Left lung (tissue), 10 donors: ENCODE measurements around the gene CPXM2. TPM values are rescaled to one million over a fixed set of nuclear protein-coding genes. Genes with fewer than 3 reads are reported as not detected.

Experiments
- ATAC-seq: fragments of 200-7000 bp; cut with Tn5 transposase; one replicate; pipeline ENCODE4 v1.9.1; 2020; ENCODE audit warnings: moderate library complexity
- DNase-seq, 4 donors: peaks; one replicate each; pipeline ENCODE4 v3.0.0-alpha.2; 2013 to 2020
- H3K27ac ChIP-seq, 2 donors: fragments of 200-600 bp; sonication (generic) in 1 of 2; one replicate each; pipeline versions ENCODE4 v1.5.0 to v1.8.0; 2020 to 2021
- H3K27me3 ChIP-seq, 2 donors: fragments of 200-600 bp; sonication (generic) in 1 of 2; one replicate each; pipeline versions ENCODE4 v1.5.0 to v1.8.0; 2020 to 2021
- H3K36me3 ChIP-seq, 2 donors: fragments of 200-600 bp; sonication (generic) in 1 of 2; one replicate each; pipeline versions ENCODE4 v1.5.0 to v1.8.0; 2020 to 2021
- H3K4me1 ChIP-seq, 2 donors: fragments of 200-600 bp; one replicate each; pipeline ENCODE4 v1.8.0; 2021
- H3K4me3 ChIP-seq, 2 donors: fragments of 200-600 bp; sonication (generic) in 1 of 2; one replicate each; pipeline versions ENCODE4 v1.5.0 to v1.8.0; 2020 to 2021; ENCODE audit warnings: mild to moderate bottlenecking in 1 of 2
- H3K9me3 ChIP-seq, 2 donors: fragments of 200-600 bp; sonication (generic) in 1 of 2; one replicate each; pipeline versions ENCODE4 v1.5.0 to v1.8.0; 2020 to 2021
- intact Hi-C, 2 donors: fragments of 100-400 bp; cut with DNase I; formaldehyde crosslinking; loops; one replicate each; pipeline versions ENCODE4 v1.11.2 to v1.14.2; 2022
- polyA plus RNA-seq, 6 donors: library from polyadenylated mRNA; unstranded; fragments of 120-200 nt; gene quantifications; one replicate each; pipeline ENCODE4 v1.2.1, GENCODE V29; 2013; ENCODE audit not compliant: insufficient read length in 6 of 6
- total RNA-seq, 2 donors: library from RNA; stranded (reverse); fragmentation: NEBNext Ultra II Directional; extraction: Animal tissue kit (Norgen Biotek cat#: 25700); gene quantifications; one replicate each; pipeline ENCODE4 v1.2.1, GENCODE V29; 2021
- TF ChIP-seq, protein P1 (sequence below), 2 donors: fragments of 200-600 bp; sonication (generic) in 1 of 2; IDR thresholded peaks; one replicate each; pipeline versions ENCODE4 v1.5.0 to v1.8.0; 2021; ENCODE audit warnings: antibody characterized with exemption in 2 of 2
- donor health status: DM: no; HTN: yes; CAD: no.
- donor health status: DM: no; HTN: no; CAD: no.

The CPXM2 gene
- total and polyA plus RNA-seq, 8 donors: 1.5 to 6.5 (median 2.6) TPM

- Histone ChIP-seq H3K9me3 (no peaks in the 10 kb centered on the region), H3K27ac (no peak overlapping the region), H3K36me3 (no peaks in the 10 kb centered on the region), H3K4me3 (no peak overlapping the region), H3K27me3 (peaks cover 0 to 17% of the 10 kb centered on the region in 2 donors), H3K4me1 (no peaks in the 10 kb centered on the region)
- ATAC-seq: no peak
- TF ChIP-seq, protein P1, sequence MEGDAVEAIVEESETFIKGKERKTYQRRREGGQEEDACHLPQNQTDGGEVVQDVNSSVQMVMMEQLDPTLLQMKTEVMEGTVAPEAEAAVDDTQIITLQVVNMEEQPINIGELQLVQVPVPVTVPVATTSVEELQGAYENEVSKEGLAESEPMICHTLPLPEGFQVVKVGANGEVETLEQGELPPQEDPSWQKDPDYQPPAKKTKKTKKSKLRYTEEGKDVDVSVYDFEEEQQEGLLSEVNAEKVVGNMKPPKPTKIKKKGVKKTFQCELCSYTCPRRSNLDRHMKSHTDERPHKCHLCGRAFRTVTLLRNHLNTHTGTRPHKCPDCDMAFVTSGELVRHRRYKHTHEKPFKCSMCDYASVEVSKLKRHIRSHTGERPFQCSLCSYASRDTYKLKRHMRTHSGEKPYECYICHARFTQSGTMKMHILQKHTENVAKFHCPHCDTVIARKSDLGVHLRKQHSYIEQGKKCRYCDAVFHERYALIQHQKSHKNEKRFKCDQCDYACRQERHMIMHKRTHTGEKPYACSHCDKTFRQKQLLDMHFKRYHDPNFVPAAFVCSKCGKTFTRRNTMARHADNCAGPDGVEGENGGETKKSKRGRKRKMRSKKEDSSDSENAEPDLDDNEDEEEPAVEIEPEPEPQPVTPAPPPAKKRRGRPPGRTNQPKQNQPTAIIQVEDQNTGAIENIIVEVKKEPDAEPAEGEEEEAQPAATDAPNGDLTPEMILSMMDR (IDR thresholded peaks at IDR 0.05): no peak
- DNase-seq: no peak
- intact Hi-C loops: no loop called here
Measured at GRCh38 chr10:123808286-123808685, 83.3 kb downstream of the CPXM2 start.

DNA sequence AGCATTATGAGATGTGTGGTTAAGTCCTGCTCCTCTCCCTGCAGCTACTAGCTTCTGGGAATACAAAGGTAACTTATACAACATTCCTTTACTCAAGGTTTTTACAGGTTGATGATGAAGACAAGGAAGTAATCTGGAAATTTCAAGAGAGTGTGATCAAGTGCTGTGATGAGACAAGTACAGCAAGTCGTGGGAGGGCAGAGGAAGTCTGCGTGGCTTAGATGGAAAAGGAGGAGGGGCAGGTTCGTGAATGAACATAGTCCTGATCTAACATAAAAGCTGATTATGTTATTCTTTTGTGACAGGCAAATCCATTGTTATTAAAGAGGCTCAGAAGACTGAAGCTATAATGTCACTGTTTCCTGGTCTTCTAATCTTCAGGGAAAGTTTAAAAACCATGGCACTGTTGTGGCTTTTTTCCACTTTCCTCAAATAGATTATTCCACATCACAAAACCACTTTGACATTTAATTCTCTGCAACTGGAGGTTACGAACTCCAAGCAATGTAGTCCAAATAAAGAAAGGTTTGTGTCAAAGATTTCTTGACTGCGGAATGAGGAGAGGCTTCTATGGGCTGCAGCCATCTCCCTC lies 84.1 kb downstream of the CPXM2 start:
- no peak overlapping the region for H3K4me3 ChIP-seq
- H3K27ac ChIP-seq: no peak overlapping the region
- peaks cover 0 to 17% of the 10 kb centered on the region in 2 donors for H3K27me3 ChIP-seq
- ATAC-seq (no peak), DNase-seq (no peak)
- no peaks in the 10 kb centered on the region for H3K9me3 ChIP-seq
- no peaks in the 10 kb centered on the region for H3K36me3 ChIP-seq
- TF ChIP-seq, protein P1 (IDR thresholded peaks at IDR 0.05): no peak
- H3K4me1 ChIP-seq: no peaks in the 10 kb centered on the region
- intact Hi-C loops: no loop called here

GRCh38 chr10:123804716-123805115 lies 86.9 kb downstream of the CPXM2 start:
- TF ChIP-seq, protein P1 (IDR thresholded peaks at IDR 0.05): no peak
- Histone ChIP-seq H3K4me1 (no peaks in the 10 kb centered on the region), H3K4me3 (no peak overlapping the region), H3K9me3 (no peaks in the 10 kb centered on the region), H3K27ac (no peak overlapping the region), H3K36me3 (no peaks in the 10 kb centered on the region), H3K27me3 (peaks cover 0 to 24% of the 10 kb centered on the region in 2 donors)
- intact Hi-C loops: no loop called here
- ATAC-seq (no peak), DNase-seq (no peak)

DNA sequence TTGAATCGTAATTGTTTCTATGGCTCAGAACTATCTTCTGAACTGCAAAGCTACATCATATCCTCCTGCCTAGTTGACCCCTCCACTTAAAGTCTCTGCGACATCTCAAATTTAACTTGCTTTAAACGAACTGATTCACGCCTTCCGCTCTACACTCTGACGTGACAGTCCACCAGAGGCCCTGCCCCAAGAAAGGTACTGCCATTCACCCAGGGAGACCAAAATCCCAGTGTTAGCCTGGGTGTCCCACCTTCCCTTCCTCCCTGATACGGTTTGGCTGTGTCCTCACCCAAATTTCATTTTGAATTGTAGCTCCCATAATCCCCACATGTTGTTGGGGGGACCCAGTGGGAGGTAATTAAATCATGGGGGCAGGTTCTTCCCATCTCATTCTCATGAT lies 90.8 kb downstream of the CPXM2 start:
- Histone ChIP-seq H3K27ac (no peak overlapping the region), H3K27me3 (peaks cover 0 to 17% of the 10 kb centered on the region in 2 donors), H3K9me3 (no peaks in the 10 kb centered on the region), H3K4me3 (no peak overlapping the region), H3K36me3 (no peaks in the 10 kb centered on the region), H3K4me1 (no peaks in the 10 kb centered on the region)
- DNase-seq (no peak), ATAC-seq (no peak)
- TF ChIP-seq, protein P1 (IDR thresholded peaks at IDR 0.05): no peak
- intact Hi-C loops: no loop called here

- DNase-seq (no peak), ATAC-seq (no peak)
- Histone ChIP-seq H3K36me3 (no peaks in the 10 kb centered on the region), H3K27ac (no peak overlapping the region), H3K9me3 (no peaks in the 10 kb centered on the region), H3K27me3 (peaks cover 0 to 17% of the 10 kb centered on the region in 2 donors), H3K4me1 (no peaks in the 10 kb centered on the region), H3K4me3 (no peak overlapping the region)
- intact Hi-C loops: no loop called here
- TF ChIP-seq, protein P1 (IDR thresholded peaks at IDR 0.05): no peak
Measured at GRCh38 chr10:123800289-123800688, 91.3 kb downstream of the CPXM2 start.
